K562 (cell line): ENCODE measurements around the gene KBTBD4. TPM values are rescaled to one million over a fixed set of nuclear protein-coding genes. Genes with fewer than 3 reads are reported as not detected.

Experiments used
- ARNT ChIP-seq, 2 experiments: fragments of 450-650 bp; IDR thresholded peaks; 2 replicates each; pipeline ENCODE4 v1.6.1; 2016; ENCODE audit warnings: mild to moderate bottlenecking in 1 of 2
- ATF1 ChIP-seq, 2 experiments: fragments of 450-650 bp in 1 of 2; IDR thresholded peaks; 2 replicates each; pipeline ENCODE4 v1.6.1; 2016; ENCODE audit warnings: missing compliant biosample characterization in 1 of 2, missing genetic modification characterization in 1 of 2
- ELF1 ChIP-seq: fragments of 200-800 bp; sonication (Bioruptor generic); IDR thresholded peaks from 2 replicates; pipeline ENCODE4 v1.6.1; 2016; ENCODE audit warnings: missing genetic modification characterization, missing compliant biosample characterization
- FOXK1 ChIP-seq: sonication (generic); formaldehyde crosslinking; IDR thresholded peaks from 2 replicates; pipeline ENCODE4 v1.8.0; 2022; ENCODE audit warnings: missing genetic modification reagents, mild to moderate bottlenecking, borderline replicate concordance
- FOXP4 ChIP-seq: sonication (generic); formaldehyde crosslinking; IDR thresholded peaks from 2 replicates; pipeline ENCODE4 v1.8.0; 2022; ENCODE audit warnings: mild to moderate bottlenecking, missing genetic modification reagents, borderline replicate concordance
- KLF10 ChIP-seq: fragments of 250-450 bp; sonication (Bioruptor Pico); IDR thresholded peaks from 2 replicates; pipeline ENCODE4 v1.6.1; 2021; ENCODE audit warnings: matching md5 sums
- MEF2A ChIP-seq: IDR thresholded peaks from 2 replicates; pipeline ENCODE4 v1.6.1; 2011; ENCODE audit warnings: low read depth, mild to moderate bottlenecking, low read length, moderate library complexity; ENCODE audit not compliant: control insufficient read depth
- POLR2A ChIP-seq: fragments of 450-650 bp; conservative IDR thresholded peaks from 2 replicates; pipeline ENCODE4 v1.6.1; 2016
- RBM17 ChIP-seq: fragments of 200-400 bp; formaldehyde crosslinking; IDR thresholded peaks from 2 replicates; pipeline ENCODE4 v1.6.1; 2017; ENCODE audit warnings: low read depth, mild to moderate bottlenecking, low read length, borderline replicate concordance
- SMC3 ChIP-seq: conservative IDR thresholded peaks from 2 replicates; pipeline ENCODE4 v1.6.1; 2011; ENCODE audit warnings: low read depth, low read length, improper control_type of control experiment; ENCODE audit not compliant: insufficient read depth
- TSC22D4 ChIP-seq: fragments of 450-650 bp; IDR thresholded peaks from 2 replicates; pipeline ENCODE4 v1.6.1; 2016; ENCODE audit warnings: missing genetic modification characterization, missing biosample characterization, control low read depth
- UBTF ChIP-seq, 2 experiments: IDR thresholded peaks; 2 replicates each; pipeline ENCODE4 v1.6.1; 2012; ENCODE audit warnings: improper control_type of control experiment in 2 of 2, low read depth in 2 of 2, low read length in 2 of 2, borderline replicate concordance in 1 of 2
- ZBTB1 ChIP-seq: sonication (generic); formaldehyde crosslinking; IDR thresholded peaks from 2 replicates; pipeline ENCODE4 v1.8.1; 2023; ENCODE audit warnings: missing genetic modification reagents, low read depth, mild to moderate bottlenecking, borderline replicate concordance
- ZBTB34 ChIP-seq: fragments of 250-450 bp; sonication (Bioruptor Pico); IDR thresholded peaks from 2 replicates; pipeline ENCODE4 v1.8.0; 2021; ENCODE audit warnings: mild to moderate bottlenecking, moderate library complexity
- polyA plus RNA-seq, 8 experiments: library from polyadenylated mRNA; depleted of rRNA in 4 of 8; stranded (reverse) in 5 of 8; unstranded in 3 of 8; fragments of >200 nt; fragmentation: Nextera tagmentation in 2 of 8; fragmentation: Illumina TruSeq in 1 of 8; extraction: Ambion mirVana in 2 of 8; extraction: Trizol in 1 of 8; gene quantifications; 2 replicates each; pipeline versions ENCODE4 v1.2.1 to v1.2.3, GENCODE V29; 2011 to 2014; ENCODE audit warnings: inconsistent platforms in 1 of 8, missing spikeins in 1 of 8
- total RNA-seq, 7 experiments: library from RNA; depleted of rRNA in 6 of 7; stranded (reverse); fragments of >200 nt in 6 of 7; fragmentation: Illumina TruSeq in 2 of 7; extraction: Trizol in 2 of 7; gene quantifications; 2 replicates each; pipeline versions ENCODE4 v1.2.1 to v1.2.3, GENCODE V29; 2011 to 2021; ENCODE audit warnings: low replicate concordance in 1 of 7
- TF ChIP-seq, protein P1 (sequence below): fragments of 450-650 bp; formaldehyde crosslinking; IDR thresholded peaks from 2 replicates; pipeline ENCODE4 v1.4.0; 2022; ENCODE audit warnings: missing genetic modification characterization
- TF ChIP-seq, protein P2 (sequence below): fragments of 200-400 bp; formaldehyde crosslinking; IDR thresholded peaks from 2 replicates; pipeline ENCODE4 v1.6.1; 2017; ENCODE audit warnings: mild to moderate bottlenecking, low read depth, low read length, moderate library complexity

The KBTBD4 gene
- total and polyA plus RNA-seq, 9 of the 15 experiments (the other 6 are each of a cell fraction or from before 2014, with no cell fraction given) = 7.0 to 33.9 (median 13.3) TPM

GRCh38 chr11:47578524-47579494 is at the start of gene KBTBD4, which contains the start of gene NDUFS3 (continued):
- TF ChIP-seq ZBTB1 (peak; percentile 81; the same call in 1 of the 2 replicates), FOXP4 (CRISPR knock-in tag) (no peak), SMC3 (no peak; the same call in 1 of the 2 replicates), POLR2A (peak; percentile 95), MEF2A (peak; percentile 34; the same call in 1 of the 2 replicates), KLF10 (CRISPR knock-in tag) (no peak), RBM17 (no peak), TSC22D4 (tag) (no peak), ATF1 (CRISPR knock-in tag; IDR thresholded peaks at IDR 0.05) (peak; percentile 32; the same call in 1 of the 2 replicates), ATF1 (tag; IDR thresholded peaks at IDR 0.05) (peak; percentile 92), ARNT (IDR thresholded peaks at IDR 0.05) (peak; percentile 96 to 98; a peak in 3 of 4 replicates), ELF1 (peak; percentile 85), FOXK1 (CRISPR knock-in tag) (peak; percentile 24; the same call in 1 of the 2 replicates), UBTF (IDR thresholded peaks at IDR 0.05; ENCODE audit: borderline replicate concordance in 1 of 2, low read depth in 2 of 2, low read length in 2 of 2) (peak in 1 of 2 experiments; percentile 82; a peak in 1 of 4 replicates), ZBTB34 (CRISPR knock-in tag) (no peak)
- TF ChIP-seq, protein P1, sequence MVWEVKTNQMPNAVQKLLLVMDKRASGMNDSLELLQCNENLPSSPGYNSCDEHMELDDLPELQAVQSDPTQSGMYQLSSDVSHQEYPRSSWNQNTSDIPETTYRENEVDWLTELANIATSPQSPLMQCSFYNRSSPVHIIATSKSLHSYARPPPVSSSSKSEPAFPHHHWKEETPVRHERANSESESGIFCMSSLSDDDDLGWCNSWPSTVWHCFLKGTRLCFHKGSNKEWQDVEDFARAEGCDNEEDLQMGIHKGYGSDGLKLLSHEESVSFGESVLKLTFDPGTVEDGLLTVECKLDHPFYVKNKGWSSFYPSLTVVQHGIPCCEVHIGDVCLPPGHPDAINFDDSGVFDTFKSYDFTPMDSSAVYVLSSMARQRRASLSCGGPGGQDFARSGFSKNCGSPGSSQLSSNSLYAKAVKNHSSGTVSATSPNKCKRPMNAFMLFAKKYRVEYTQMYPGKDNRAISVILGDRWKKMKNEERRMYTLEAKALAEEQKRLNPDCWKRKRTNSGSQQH = no peak; the same call in 1 of the 2 replicates
- TF ChIP-seq, protein P2, sequence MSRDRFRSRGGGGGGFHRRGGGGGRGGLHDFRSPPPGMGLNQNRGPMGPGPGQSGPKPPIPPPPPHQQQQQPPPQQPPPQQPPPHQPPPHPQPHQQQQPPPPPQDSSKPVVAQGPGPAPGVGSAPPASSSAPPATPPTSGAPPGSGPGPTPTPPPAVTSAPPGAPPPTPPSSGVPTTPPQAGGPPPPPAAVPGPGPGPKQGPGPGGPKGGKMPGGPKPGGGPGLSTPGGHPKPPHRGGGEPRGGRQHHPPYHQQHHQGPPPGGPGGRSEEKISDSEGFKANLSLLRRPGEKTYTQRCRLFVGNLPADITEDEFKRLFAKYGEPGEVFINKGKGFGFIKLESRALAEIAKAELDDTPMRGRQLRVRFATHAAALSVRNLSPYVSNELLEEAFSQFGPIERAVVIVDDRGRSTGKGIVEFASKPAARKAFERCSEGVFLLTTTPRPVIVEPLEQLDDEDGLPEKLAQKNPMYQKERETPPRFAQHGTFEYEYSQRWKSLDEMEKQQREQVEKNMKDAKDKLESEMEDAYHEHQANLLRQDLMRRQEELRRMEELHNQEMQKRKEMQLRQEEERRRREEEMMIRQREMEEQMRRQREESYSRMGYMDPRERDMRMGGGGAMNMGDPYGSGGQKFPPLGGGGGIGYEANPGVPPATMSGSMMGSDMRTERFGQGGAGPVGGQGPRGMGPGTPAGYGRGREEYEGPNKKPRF = no peak
